ENCODE data around the gene GNAS-AS1. TPM values are rescaled to one million over a fixed set of nuclear protein-coding genes. Genes with fewer than 3 reads are reported as not detected.

GNAS-AS1 gene
- total RNA-seq, 1 donor from 2014 or later, result 1.7 TPM

Other genes starting within 250 kb of the GNAS-AS1 start
- gene STX16, start 199.6 kb downstream of the GNAS-AS1 start, total RNA-seq, result 99.9 and 102 TPM in 2 replicates
- 20.6 and 22.9 TPM in 2 replicates for gene NPEPL1, start 158.1 kb downstream of the GNAS-AS1 start, total RNA-seq
- gene GNAS, start 1.8 kb upstream of the GNAS-AS1 start, total RNA-seq, result 498 and 505 TPM in 2 replicates
- 121 and 135 TPM in 2 replicates for gene NELFCD, start 130.4 kb upstream of the GNAS-AS1 start, total RNA-seq
- gene CTSZ, start 156.4 kb upstream of the GNAS-AS1 start, total RNA-seq, result 46.4 and 54.1 TPM in 2 replicates
- not detected in 2 replicates for gene TUBB1, start 168.5 kb upstream of the GNAS-AS1 start, total RNA-seq
- gene ATP5F1E, start 181.4 kb upstream of the GNAS-AS1 start, total RNA-seq, result 81.3 and 84.6 TPM in 2 replicates
- 121 and 123 TPM in 2 replicates for gene PRELID3B, start 191.9 kb upstream of the GNAS-AS1 start, total RNA-seq